ENCODE measurements around the gene NXPE4.
"Not testable (repeated sequence)": the region's sequence is repeated elsewhere in the genome, so short reads cannot be mapped to it uniquely, and the experiment has no call there.

The NXPE4 gene

GRCh38 chr11:114607753-114608459 is 12.3 kb upstream of the NXPE4 start:
- H3K4me3 ChIP-seq (replicated peaks; ENCODE audit: low read depth, low read length), result no peak overlapping the region
- H3K27me3 ChIP-seq (replicated peaks; ENCODE audit: control insufficient read depth, insufficient read depth, low read length), result no peaks in the 10 kb centered on the region
- H3K36me3 ChIP-seq (ENCODE audit: control insufficient read depth, insufficient read depth, low read length), result no peaks in the 10 kb centered on the region
- no peak for DNase-seq (ENCODE audit: extremely low read depth, insufficient read length)
- TF ChIP-seq CTCF (IDR thresholded peaks at IDR 0.05; ENCODE audit: insufficient read depth, low read length, poor library complexity, severe bottlenecking), result no peak

GRCh38 chr11:114606802-114607075 is 11.2 kb upstream of the NXPE4 start:
- DNase-seq (ENCODE audit: extremely low read depth, insufficient read length); H3K27me3 ChIP-seq (replicated peaks; ENCODE audit: control insufficient read depth, insufficient read depth, low read length); H3K4me3 ChIP-seq (replicated peaks; ENCODE audit: low read depth, low read length); H3K36me3 ChIP-seq (ENCODE audit: control insufficient read depth, insufficient read depth, low read length): not testable (repeated sequence)

- no peak for TF ChIP-seq CTCF (IDR thresholded peaks at IDR 0.05; ENCODE audit: insufficient read depth, low read length, poor library complexity, severe bottlenecking)
Observed at GRCh38 chr11:114606003-114606801, 10.6 kb upstream of the NXPE4 start.

GRCh38 chr11:114605370-114605769 is 9.8 kb upstream of the NXPE4 start:
- DNase-seq (ENCODE audit: extremely low read depth, insufficient read length), result no peak
- H3K36me3 ChIP-seq (ENCODE audit: control insufficient read depth, insufficient read depth, low read length), result no peaks in the 10 kb centered on the region
- TF ChIP-seq CTCF (IDR thresholded peaks at IDR 0.05; ENCODE audit: insufficient read depth, low read length, poor library complexity, severe bottlenecking), result no peak
- H3K4me3 ChIP-seq (replicated peaks; ENCODE audit: low read depth, low read length), result no peak overlapping the region
- H3K27me3 ChIP-seq (replicated peaks; ENCODE audit: control insufficient read depth, insufficient read depth, low read length), result no peaks in the 10 kb centered on the region

More at GRCh38 chr11:114606003-114606801, 10.6 kb upstream of the NXPE4 start:
- Histone ChIP-seq H3K4me3 (replicated peaks; ENCODE audit: low read depth, low read length) (no peak overlapping the region), H3K36me3 (ENCODE audit: control insufficient read depth, insufficient read depth, low read length) (no peaks in the 10 kb centered on the region), H3K27me3 (replicated peaks; ENCODE audit: control insufficient read depth, insufficient read depth, low read length) (no peaks in the 10 kb centered on the region)
- DNase-seq (ENCODE audit: extremely low read depth, insufficient read length), result no peak

GRCh38 chr11:114604886-114605285 is 9.3 kb upstream of the NXPE4 start:
- DNase-seq (ENCODE audit: extremely low read depth, insufficient read length), result no peak
- Histone ChIP-seq H3K36me3 (ENCODE audit: control insufficient read depth, insufficient read depth, low read length) (no peaks in the 10 kb centered on the region), H3K27me3 (replicated peaks; ENCODE audit: control insufficient read depth, insufficient read depth, low read length) (no peaks in the 10 kb centered on the region), H3K4me3 (replicated peaks; ENCODE audit: low read depth, low read length) (no peak overlapping the region)
- TF ChIP-seq CTCF (IDR thresholded peaks at IDR 0.05; ENCODE audit: insufficient read depth, low read length, poor library complexity, severe bottlenecking), result no peak

- no peak for DNase-seq (ENCODE audit: extremely low read depth, insufficient read length)
- no peak for TF ChIP-seq CTCF (IDR thresholded peaks at IDR 0.05; ENCODE audit: insufficient read depth, low read length, poor library complexity, severe bottlenecking)
- Histone ChIP-seq H3K4me3 (replicated peaks; ENCODE audit: low read depth, low read length) (no peak overlapping the region), H3K36me3 (ENCODE audit: control insufficient read depth, insufficient read depth, low read length) (no peaks in the 10 kb centered on the region), H3K27me3 (replicated peaks; ENCODE audit: control insufficient read depth, insufficient read depth, low read length) (no peaks in the 10 kb centered on the region)
Observed at GRCh38 chr11:114604179-114604813, 8.7 kb upstream of the NXPE4 start.

- H3K36me3 ChIP-seq (ENCODE audit: control insufficient read depth, insufficient read depth, low read length); DNase-seq (ENCODE audit: extremely low read depth, insufficient read length); H3K4me3 ChIP-seq (replicated peaks; ENCODE audit: low read depth, low read length); H3K27me3 ChIP-seq (replicated peaks; ENCODE audit: control insufficient read depth, insufficient read depth, low read length): not testable (repeated sequence)
Observed at GRCh38 chr11:114603151-114603550, 7.6 kb upstream of the NXPE4 start.

Data from GM06990 (cell line).